GM19025 (cell line): ENCODE data around the gene SORL1.
"Not testable (repeated sequence)": the region's sequence is repeated elsewhere in the genome, so short reads cannot be mapped to it uniquely, and the experiment has no call there.

ENCODE experiments used
- ATAC-seq: cut with Tn5 transposase; IDR thresholded peaks from one replicate; pipeline ENCODE4 v1.9.1; 2021; ENCODE audit warnings: mild to moderate bottlenecking, low read depth, moderate library complexity; ENCODE audit not compliant: unreplicated experiment

SORL1 gene

GRCh38 chr11:121497176-121497998, 45.3 kb downstream of the SORL1 start:
- ATAC-seq = no peak

GRCh38 chr11:121499405-121499804, 47.3 kb downstream of the SORL1 start:
- ATAC-seq = no peak

GRCh38 chr11:121500275-121500674, 48.2 kb downstream of the SORL1 start:
- no peak for ATAC-seq

- no peak for ATAC-seq
Observed at GRCh38 chr11:121500717-121501116, 48.6 kb downstream of the SORL1 start.

- ATAC-seq = no peak
Observed at GRCh38 chr11:121503051-121503450, 50.9 kb downstream of the SORL1 start.

- not testable (repeated sequence) for ATAC-seq
Observed at GRCh38 chr11:121506237-121506636, 54.1 kb downstream of the SORL1 start.

GRCh38 chr11:121508449-121508848, 56.3 kb downstream of the SORL1 start:
- no peak for ATAC-seq

- no peak for ATAC-seq
Observed at GRCh38 chr11:121510438-121510837, 58.3 kb downstream of the SORL1 start.

GRCh38 chr11:121512468-121513465, 60.7 kb downstream of the SORL1 start:
- no peak for ATAC-seq

GRCh38 chr11:121513807-121514206, 61.7 kb downstream of the SORL1 start:
- no peak for ATAC-seq

- ATAC-seq = no peak
Observed at GRCh38 chr11:121514432-121515334, 62.6 kb downstream of the SORL1 start.

GRCh38 chr11:121515335-121515671, 63.2 kb downstream of the SORL1 start:
- ATAC-seq = no peak

GRCh38 chr11:121517996-121518395, 65.9 kb downstream of the SORL1 start:
- ATAC-seq = no peak

- ATAC-seq = no peak
Observed at GRCh38 chr11:121520243-121521144, 68.4 kb downstream of the SORL1 start.

- ATAC-seq = no peak
Observed at GRCh38 chr11:121521145-121522042, 69.3 kb downstream of the SORL1 start.

- ATAC-seq = no peak
Observed at GRCh38 chr11:121522043-121522941, 70.2 kb downstream of the SORL1 start.

GRCh38 chr11:121523581-121524232, 71.6 kb downstream of the SORL1 start:
- ATAC-seq = no peak
